Measurements from ENCODE around the gene PSD2. TPM values are rescaled to one million over a fixed set of nuclear protein-coding genes. Genes with fewer than 3 reads are reported as not detected.

Gene PSD2
- total and polyA plus RNA-seq, 2 of the 13 experiments (the other 11 are each of a cell fraction or from before 2014, with no cell fraction given): 0.07 TPM; not detected in 1

DNA sequence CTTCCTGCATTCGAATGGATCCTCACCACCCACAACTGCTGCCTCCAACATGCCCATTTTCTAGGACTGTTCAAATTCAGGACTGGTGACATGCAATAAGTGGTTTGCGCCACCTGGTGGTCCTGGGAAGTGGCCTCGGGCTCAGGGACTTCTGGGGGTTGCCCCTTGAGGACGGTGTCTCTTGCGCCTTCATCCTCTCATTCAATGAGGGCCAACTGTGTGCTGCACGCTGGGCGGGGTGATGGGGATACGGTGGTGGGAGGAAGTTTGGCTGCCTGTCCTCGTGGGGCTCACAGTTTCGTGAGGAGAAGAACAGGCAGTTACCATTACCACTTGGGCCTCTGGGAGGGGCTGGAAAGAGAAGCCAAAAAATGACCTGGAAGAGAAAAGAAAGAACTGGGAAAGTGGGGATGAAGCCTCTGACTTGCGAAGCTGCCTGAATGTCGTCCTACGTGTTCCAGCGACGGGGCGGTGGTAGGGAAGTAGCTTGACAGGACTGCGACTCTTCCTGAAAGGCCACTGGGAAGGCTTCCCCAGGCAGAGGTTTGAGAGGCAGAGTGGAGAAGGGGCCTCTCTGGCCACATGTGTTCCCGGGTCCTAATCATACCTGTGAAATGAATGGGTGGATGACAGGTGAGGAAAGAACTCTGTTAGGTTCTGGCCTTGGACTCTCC lies 49.0 kb downstream of the PSD2 start:
- ATAC-seq (peak; percentile 84), DNase-seq (ENCODE audit: low spot score) (peak; percentile 66), FAIRE-seq (peak; percentile 37)
- no peak overlapping the region for H3K27ac ChIP-seq (ENCODE audit: extremely low read length, insufficient read depth, low read length)
- intact Hi-C loops (cut with micrococcal nuclease; ENCODE audit: unreplicated experiment): loop anchor here (1.0 to 10.0 kb wide), 2 partner anchors 57 to 210 kb away; no protein-coding TSS in a partner anchor
- BruUV-seq (replicated peaks): no TSS peak
- no peaks in the 10 kb centered on the region for H3K4me1 ChIP-seq (ENCODE audit: insufficient read depth, low read length)
- H4K20me1 ChIP-seq (ENCODE audit: insufficient read depth, low read length): no peaks in the 10 kb centered on the region
- in situ Hi-C loops (cut with HindIII; ENCODE audit: extremely low pct_ligation_motif_present, low pct_unique_long_range_greater_than_20kb): loop anchor here (5.0 kb wide), 1 partner anchor 57 kb away; no protein-coding TSS in a partner anchor
- peaks cover 6 to 49% of the 10 kb centered on the region in 2 experiments; a peak in 3 of 5 replicates for H3K27me3 ChIP-seq (ENCODE audit: control insufficient read depth in 1 of 2, insufficient read depth in 2 of 2, low read length in 2 of 2)
- CTCF ChIA-PET (ENCODE audit: low intra/inter-chr PET ratio, low total read pairs): interaction anchor here (0.6 to 2.5 kb wide), 3 partner anchors 20 to 57 kb away, joined by 3 to 32 read pairs (median 4); no protein-coding TSS in a partner anchor
- H3K9ac ChIP-seq (ENCODE audit: insufficient read depth, low read depth, low read length): no peak overlapping the region
- no peak overlapping the region for H3K4me2 ChIP-seq (ENCODE audit: low read depth, low read length)
- 14% methylated on average over 18 of the region's 18 CpGs for WGBS (ENCODE audit: low lambda C conversion rate)
- H3K36me3 ChIP-seq (replicated peaks in 1 of 2; ENCODE audit: control insufficient read depth in 1 of 2, insufficient read depth in 2 of 2, low read length in 2 of 2): no peaks in the 10 kb centered on the region
- no peaks in the 10 kb centered on the region for H3K79me2 ChIP-seq (ENCODE audit: insufficient read depth, low read length)
- POLR2A ChIA-PET: no interaction called here
- no peak overlapping the region for H2AFZ ChIP-seq (ENCODE audit: low read length)
- no peaks in the 10 kb centered on the region for H3K9me3 ChIP-seq (ENCODE audit: low read length)
- H3K4me3 ChIP-seq (replicated peaks in 1 of 3; ENCODE audit: insufficient read depth in 1 of 3, low read depth in 2 of 3, low read length in 3 of 3): no peak overlapping the region
- TF ChIP-seq ZNF30 (CRISPR knock-in tag; IDR thresholded peaks at IDR 0.05) (no peak), ZNF274 (CRISPR knock-in tag; IDR thresholded peaks at IDR 0.05) (0 out of 2 replicates have a peak, but pooled peaks have one; percentile 24), ZNF484 (CRISPR knock-in tag; IDR thresholded peaks at IDR 0.05; ENCODE audit: borderline replicate concordance, low read depth) (no peak), JDP2 (CRISPR knock-in tag; IDR thresholded peaks at IDR 0.05; ENCODE audit: borderline replicate concordance) (no peak), MIXL1 (CRISPR knock-in tag; IDR thresholded peaks at IDR 0.05) (peak; percentile 42; the same call in 1 of the 2 replicates), NFYB (CRISPR knock-in tag; IDR thresholded peaks at IDR 0.05) (no peak), ZNF7 (CRISPR knock-in tag; IDR thresholded peaks at IDR 0.05) (no peak), EZH2 (conservative IDR thresholded peaks at IDR 0.05; ENCODE audit: low read depth, low read length) (0 out of 2 replicates have a peak, but pooled peaks have one; percentile 43), JUND (CRISPR knock-in tag; IDR thresholded peaks at IDR 0.05) (no peak), TBP (CRISPR knock-in tag; IDR thresholded peaks at IDR 0.05) (no peak), SMYD3 (CRISPR knock-in tag; IDR thresholded peaks at IDR 0.05) (no peak), ATF7-NPFF (CRISPR knock-in tag; IDR thresholded peaks at IDR 0.05; ENCODE audit: low read depth) (no peak), KDM2A (CRISPR knock-in tag; IDR thresholded peaks at IDR 0.05; ENCODE audit: borderline replicate concordance, low read depth) (peak; percentile 41; the same call in 1 of the 2 replicates), CTCF (CRISPR knock-in tag; IDR thresholded peaks at IDR 0.05) (peak; percentile 87), MATR3 (CRISPR knock-in tag; IDR thresholded peaks at IDR 0.05) (no peak)
- TF ChIP-seq, protein P1, sequence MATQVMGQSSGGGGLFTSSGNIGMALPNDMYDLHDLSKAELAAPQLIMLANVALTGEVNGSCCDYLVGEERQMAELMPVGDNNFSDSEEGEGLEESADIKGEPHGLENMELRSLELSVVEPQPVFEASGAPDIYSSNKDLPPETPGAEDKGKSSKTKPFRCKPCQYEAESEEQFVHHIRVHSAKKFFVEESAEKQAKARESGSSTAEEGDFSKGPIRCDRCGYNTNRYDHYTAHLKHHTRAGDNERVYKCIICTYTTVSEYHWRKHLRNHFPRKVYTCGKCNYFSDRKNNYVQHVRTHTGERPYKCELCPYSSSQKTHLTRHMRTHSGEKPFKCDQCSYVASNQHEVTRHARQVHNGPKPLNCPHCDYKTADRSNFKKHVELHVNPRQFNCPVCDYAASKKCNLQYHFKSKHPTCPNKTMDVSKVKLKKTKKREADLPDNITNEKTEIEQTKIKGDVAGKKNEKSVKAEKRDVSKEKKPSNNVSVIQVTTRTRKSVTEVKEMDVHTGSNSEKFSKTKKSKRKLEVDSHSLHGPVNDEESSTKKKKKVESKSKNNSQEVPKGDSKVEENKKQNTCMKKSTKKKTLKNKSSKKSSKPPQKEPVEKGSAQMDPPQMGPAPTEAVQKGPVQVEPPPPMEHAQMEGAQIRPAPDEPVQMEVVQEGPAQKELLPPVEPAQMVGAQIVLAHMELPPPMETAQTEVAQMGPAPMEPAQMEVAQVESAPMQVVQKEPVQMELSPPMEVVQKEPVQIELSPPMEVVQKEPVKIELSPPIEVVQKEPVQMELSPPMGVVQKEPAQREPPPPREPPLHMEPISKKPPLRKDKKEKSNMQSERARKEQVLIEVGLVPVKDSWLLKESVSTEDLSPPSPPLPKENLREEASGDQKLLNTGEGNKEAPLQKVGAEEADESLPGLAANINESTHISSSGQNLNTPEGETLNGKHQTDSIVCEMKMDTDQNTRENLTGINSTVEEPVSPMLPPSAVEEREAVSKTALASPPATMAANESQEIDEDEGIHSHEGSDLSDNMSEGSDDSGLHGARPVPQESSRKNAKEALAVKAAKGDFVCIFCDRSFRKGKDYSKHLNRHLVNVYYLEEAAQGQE (IDR thresholded peaks at IDR 0.05; ENCODE audit: borderline replicate concordance in 1 of 2, low read depth in 1 of 2, low read length in 2 of 2): no peak
- TF ChIP-seq, protein P2, sequence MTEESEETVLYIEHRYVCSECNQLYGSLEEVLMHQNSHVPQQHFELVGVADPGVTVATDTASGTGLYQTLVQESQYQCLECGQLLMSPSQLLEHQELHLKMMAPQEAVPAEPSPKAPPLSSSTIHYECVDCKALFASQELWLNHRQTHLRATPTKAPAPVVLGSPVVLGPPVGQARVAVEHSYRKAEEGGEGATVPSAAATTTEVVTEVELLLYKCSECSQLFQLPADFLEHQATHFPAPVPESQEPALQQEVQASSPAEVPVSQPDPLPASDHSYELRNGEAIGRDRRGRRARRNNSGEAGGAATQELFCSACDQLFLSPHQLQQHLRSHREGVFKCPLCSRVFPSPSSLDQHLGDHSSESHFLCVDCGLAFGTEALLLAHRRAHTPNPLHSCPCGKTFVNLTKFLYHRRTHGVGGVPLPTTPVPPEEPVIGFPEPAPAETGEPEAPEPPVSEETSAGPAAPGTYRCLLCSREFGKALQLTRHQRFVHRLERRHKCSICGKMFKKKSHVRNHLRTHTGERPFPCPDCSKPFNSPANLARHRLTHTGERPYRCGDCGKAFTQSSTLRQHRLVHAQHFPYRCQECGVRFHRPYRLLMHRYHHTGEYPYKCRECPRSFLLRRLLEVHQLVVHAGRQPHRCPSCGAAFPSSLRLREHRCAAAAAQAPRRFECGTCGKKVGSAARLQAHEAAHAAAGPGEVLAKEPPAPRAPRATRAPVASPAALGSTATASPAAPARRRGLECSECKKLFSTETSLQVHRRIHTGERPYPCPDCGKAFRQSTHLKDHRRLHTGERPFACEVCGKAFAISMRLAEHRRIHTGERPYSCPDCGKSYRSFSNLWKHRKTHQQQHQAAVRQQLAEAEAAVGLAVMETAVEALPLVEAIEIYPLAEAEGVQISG (CRISPR knock-in tag; IDR thresholded peaks at IDR 0.05): no peak

All from HepG2 (cell line).